NCI-H2029 (cell line): Measurements from ENCODE around the gene RCOR1.
"Not testable (repeated sequence)": the region's sequence is repeated elsewhere in the genome, so short reads cannot be mapped to it uniquely, and the experiment has no call there.

Source experiments
- DNase-seq: peaks from one replicate; lab custom pipeline; 2025; lab: John Stamatoyannopoulos, UW

Gene RCOR1

DNA sequence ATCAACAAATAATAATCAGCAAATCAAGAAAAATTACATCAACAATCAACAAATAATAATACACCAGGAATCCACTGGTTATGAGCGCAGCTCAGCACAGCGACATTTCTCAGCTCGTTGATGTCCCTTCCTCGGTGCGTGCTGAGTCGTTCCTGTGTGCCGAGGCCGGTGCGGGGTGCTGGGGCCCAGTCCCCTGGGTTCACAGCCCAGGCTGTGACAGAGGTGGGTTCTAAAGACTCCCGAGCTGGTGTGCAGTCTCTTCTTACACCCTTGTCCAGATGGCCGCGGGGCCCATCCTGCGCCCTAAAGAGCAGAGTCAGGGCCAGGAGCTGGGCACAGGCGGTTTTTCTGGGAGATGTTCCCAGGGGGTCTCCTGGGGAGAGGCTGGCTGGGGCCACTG, 157.9 kb downstream of the RCOR1 start:
- no peak for DNase-seq

GRCh38 chr14:102751088-102751487, 158.6 kb downstream of the RCOR1 start:
- no peak for DNase-seq

DNA sequence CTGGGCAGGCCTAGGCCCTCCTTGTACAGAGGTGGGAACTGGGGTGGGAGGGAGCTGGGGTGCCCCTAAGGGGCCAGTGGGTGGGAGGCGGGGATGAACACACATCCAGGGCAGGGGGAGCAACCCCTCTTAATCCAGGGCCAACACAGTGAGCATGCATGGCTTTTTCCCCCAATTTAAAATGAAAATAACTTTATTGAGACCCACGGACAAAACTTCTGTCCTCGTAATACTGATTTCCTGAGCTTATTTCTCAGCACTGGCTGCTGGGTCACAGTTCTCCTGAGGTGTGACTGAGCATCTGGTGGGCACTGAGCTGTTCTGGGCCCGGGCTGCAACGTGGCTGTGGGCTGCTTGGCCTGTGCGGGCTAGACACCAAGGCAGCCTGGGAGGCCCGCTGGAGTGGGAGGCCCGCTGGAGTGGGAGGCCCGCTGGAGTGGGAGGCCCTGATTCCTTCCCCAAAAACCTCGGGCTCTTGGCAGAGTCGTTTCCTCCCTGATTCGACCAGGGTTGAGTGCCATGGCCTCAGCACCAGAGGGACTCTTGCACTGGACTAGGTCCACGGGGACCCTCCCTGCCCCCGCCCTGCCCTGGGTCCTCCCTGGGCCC, 159.9 kb downstream of the RCOR1 start:
- DNase-seq = no peak

- no peak for DNase-seq
Measured at GRCh38 chr14:102754370-102755262, 162.2 kb downstream of the RCOR1 start.

- no peak for DNase-seq
Measured at GRCh38 chr14:102757646-102758045, 165.2 kb downstream of the RCOR1 start.

- no peak for DNase-seq
Measured at GRCh38 chr14:102758087-102758486, 165.6 kb downstream of the RCOR1 start.

DNA sequence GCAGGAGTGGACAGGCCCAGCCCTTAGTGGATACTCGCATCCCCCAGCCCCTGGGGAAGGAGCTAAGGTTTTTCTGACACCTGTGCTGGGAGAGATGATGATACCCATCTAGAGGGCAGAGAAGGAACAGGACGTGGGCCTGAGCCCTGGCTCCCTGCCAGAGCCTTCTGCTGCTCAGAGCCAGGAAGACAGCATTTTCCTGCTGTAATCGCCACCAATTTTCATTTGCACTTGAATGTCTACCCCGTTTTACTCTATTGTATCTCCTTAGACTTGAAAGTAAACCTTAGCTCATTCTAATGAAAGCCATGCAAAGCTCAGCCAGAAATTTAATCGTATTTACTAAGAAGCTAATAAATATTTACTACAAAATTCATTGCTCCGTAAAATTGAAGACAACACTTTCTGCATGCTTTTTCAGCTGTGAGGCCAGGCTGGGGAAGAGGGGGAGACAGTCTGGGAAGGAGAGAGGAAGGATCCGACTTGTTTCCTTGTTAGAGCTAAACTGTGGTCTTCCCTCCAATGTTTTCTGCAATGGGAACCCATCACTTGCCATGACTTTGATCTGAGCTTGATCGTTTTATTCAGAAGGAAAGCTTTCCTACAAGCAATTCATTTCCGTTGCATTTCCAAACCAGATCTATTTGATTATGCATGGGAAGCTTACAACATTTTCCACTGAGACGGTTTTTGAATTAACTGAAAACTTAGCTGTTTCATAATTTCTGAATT, 167.2 kb downstream of the RCOR1 start:
- DNase-seq = peak; percentile 16

- DNase-seq = no peak
Measured at GRCh38 chr14:102760496-102761193, 168.2 kb downstream of the RCOR1 start.

- DNase-seq = no peak
Measured at GRCh38 chr14:102761206-102761605, 168.8 kb downstream of the RCOR1 start.

DNA sequence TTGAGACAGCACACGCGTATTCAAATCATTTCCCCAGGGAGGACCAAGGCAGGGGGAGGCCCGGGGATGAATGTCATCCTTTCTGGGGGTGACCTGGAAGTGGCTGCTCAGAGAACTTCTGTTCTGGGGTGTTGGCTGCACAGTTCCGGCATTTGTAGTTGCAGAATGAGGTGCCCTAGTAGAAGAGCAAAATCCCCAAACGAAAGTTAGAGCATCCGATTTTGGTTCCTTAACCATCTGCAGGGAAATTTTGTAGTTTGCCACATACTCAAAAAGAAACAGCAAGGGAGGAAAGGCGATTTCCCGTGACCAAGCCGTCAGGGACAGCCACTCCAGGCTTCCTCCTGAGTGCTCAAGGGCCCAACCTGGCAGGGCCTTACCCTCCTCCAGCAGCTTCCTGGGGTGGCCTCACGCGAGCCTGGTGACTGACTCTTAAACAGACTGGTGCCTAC, 171.8 kb downstream of the RCOR1 start:
- DNase-seq = no peak

- not testable (repeated sequence) for DNase-seq
Measured at GRCh38 chr14:102765770-102766169, 173.3 kb downstream of the RCOR1 start.

DNA sequence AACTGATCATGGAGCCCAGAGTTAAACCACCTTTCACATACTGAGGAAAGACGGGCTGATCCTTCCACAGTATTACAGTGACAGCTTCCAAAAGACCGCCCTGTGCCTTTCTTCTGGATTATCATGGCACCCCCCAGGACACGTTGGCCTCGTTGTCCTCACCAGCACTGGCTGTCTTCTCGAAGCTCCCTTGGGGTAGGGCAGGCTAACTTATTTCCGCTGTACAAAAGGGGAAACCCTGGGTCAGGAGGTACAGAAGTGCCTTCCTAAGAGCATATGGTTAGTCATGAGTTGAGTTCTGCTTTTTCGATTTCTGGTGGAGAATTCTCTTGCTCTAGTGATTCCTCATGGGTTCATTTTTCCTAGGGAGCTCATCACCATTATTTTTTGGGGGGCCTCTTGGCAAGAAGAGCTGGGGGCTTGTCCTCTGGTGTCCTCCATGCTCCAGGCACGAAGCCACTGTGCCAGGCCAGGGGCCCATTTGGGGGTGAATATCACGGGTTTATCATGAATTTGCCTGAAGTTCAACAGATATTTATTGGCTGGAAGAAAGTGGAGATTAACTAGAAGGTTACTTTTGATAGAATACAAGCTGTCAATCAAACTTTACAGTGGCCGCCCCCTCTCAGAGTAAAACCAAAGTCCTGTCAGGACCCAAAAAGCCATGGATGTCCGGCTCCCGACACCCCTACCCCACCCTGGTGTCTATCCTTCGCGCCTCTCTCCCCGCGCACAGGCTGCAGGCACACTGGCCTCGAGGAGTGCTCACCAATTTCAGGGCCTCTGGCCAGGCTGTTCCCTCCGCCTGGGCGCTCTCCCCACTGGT, 176.0 kb downstream of the RCOR1 start:
- no peak for DNase-seq

- no peak for DNase-seq
Measured at GRCh38 chr14:102769049-102769327, 176.5 kb downstream of the RCOR1 start.

- no peak for DNase-seq
Measured at GRCh38 chr14:102770147-102771123, 178.0 kb downstream of the RCOR1 start.

GRCh38 chr14:102771144-102771543, 178.7 kb downstream of the RCOR1 start:
- DNase-seq = no peak

- DNase-seq = no peak
Measured at GRCh38 chr14:102772781-102773570, 180.5 kb downstream of the RCOR1 start.

DNA sequence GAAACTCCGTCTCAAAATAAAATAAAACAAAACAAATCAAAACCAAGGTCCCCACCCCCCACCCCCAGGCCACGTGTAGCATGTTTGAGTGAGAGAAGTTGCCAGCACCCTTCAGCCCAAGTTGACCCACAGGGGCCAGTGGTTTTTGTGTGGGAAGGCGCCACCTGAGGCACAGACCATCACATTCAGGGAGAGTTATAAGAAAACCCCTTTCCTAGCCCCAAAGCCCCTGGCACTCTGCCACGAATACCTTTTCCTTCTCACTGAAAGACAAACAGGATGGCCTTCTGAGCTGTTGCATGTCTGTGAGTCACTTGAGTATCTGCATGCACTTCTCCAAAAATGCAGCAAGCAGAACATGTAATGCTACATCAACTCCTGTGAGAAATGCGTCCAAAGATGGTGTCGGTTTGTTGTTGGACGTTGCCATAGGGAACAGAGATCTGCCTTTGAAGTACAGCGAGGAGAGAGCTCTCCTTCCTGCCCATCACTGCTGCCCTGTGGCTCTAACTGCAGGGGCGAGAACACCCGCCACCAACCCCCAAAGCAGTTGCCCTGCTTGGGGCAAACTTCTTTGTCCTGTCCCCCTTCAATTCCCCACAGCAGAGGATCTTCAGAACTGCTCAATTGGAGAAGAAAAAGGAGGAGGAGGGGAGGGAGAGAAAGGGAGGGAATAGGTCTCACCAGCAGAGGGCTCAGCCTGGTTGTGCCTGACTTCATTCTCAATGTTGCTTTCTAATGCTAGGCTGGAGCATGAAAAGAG, 182.1 kb downstream of the RCOR1 start:
- DNase-seq = peak; percentile 6
